ENCODE results near the gene DTNBP1. TPM values are rescaled to one million over a fixed set of nuclear protein-coding genes. Genes with fewer than 3 reads are reported as not detected.

The DTNBP1 gene
- total RNA-seq, 1 experiment from 2014 or later: 6.2 TPM

DNA sequence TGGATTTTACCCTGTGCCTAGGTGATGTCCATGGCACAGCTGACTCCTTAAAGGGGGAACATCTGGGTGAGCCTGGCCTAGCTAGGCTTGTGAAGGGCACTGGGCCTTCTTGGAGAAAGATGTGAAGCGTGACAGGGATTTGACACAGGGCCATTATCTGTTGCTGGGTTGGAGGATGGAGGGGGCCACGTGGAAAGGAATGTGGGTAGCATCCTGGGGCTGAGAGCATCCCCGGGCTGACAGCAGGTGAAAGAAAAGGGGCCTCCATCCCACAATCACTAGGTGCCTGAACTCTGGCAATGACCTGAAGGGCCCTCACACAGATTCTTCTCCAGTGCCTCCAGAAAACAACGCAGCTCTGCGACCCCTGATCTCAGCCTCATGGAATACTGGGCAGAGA, 124.7 kb downstream of the DTNBP1 start:
- Histone ChIP-seq H3K36me3 (no peaks in the 10 kb centered on the region), H3K9me3 (replicated peaks) (no peaks in the 10 kb centered on the region), H3K4me3 (no peak overlapping the region), H3K27me3 (no peaks in the 10 kb centered on the region), H3K27ac (no peak overlapping the region), H3K4me1 (no peaks in the 10 kb centered on the region)
- no peak for DNase-seq

DNA sequence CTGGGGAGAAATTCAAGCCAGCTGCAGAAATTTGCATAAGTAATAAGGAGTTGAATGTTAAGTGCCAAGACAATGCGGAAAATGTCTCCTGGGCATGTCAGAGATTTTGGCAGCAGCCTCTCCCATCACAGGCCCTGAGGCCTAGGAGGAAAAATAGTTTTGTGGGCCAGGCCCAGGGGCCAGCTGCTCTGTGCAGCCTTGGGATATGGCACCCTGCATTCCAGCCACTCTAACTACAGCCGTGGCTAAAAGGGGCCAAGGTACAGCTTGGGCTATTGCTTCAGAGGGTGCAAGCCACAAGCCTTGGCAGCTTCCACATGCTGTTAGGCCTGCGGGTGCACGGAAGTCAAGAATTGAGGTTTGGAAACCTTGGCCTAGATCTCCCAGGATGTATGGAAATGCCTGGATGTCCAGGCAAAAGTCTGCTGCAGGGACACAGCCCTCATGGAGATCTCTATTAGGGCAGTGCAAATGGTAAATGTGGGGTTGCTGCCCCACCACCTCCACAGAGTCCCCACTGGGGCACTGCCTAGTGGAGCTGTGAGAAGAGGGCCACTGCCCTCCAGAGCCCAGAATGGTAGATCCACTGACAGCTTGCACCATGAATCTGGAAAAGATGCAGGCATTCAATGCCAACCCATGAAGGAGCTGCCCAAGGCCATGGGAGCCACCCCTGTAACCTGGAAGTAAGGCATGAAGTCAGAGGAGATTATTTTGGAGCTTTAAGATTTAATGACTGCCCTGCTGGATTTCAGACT, 126.5 kb downstream of the DTNBP1 start:
- no peak for DNase-seq
- no peaks in the 10 kb centered on the region for H3K4me1 ChIP-seq
- H3K27ac ChIP-seq: no peak overlapping the region
- no peak overlapping the region for H3K4me3 ChIP-seq
- H3K36me3 ChIP-seq: no peaks in the 10 kb centered on the region
- no peaks in the 10 kb centered on the region for H3K27me3 ChIP-seq
- H3K9me3 ChIP-seq (replicated peaks): no peaks in the 10 kb centered on the region

DNA sequence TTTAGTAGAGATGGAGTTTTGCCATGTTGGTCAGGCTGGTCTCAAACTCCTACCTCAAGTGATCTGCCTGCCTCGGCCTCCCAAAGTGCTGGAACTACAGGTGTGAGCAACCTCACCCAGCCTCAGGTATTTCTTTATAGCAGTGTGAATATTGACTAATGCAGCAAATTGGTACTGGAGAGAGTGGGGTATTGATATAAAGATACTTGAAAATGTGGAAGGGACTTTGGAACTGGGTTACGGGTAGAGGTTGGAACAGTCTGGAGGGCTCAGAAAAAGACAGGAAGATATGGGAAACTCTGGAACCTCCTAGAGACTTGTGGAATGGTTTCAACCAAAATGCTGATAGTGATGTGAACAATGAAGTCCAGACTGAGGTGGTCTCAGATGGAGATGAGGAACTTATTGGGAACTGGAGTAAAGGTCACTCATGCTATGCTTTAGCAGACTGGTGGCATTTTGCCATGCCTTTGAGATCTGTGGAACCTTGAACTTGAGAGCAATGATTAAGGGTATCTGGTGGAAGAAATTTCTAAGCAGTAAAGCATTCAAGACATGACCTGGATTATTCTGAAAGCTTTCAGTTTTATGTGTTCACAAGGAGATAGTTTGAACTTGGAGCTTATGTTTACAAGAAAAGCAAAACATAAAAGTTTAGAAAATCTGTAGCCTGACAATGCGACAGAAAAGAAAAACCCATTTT, 127.2 kb downstream of the DTNBP1 start:
- no peaks in the 10 kb centered on the region for H3K27me3 ChIP-seq
- H3K4me1 ChIP-seq: no peaks in the 10 kb centered on the region
- DNase-seq: no peak
- no peak overlapping the region for H3K27ac ChIP-seq
- no peaks in the 10 kb centered on the region for H3K9me3 ChIP-seq (replicated peaks)
- no peaks in the 10 kb centered on the region for H3K36me3 ChIP-seq
- no peak overlapping the region for H3K4me3 ChIP-seq

DNA sequence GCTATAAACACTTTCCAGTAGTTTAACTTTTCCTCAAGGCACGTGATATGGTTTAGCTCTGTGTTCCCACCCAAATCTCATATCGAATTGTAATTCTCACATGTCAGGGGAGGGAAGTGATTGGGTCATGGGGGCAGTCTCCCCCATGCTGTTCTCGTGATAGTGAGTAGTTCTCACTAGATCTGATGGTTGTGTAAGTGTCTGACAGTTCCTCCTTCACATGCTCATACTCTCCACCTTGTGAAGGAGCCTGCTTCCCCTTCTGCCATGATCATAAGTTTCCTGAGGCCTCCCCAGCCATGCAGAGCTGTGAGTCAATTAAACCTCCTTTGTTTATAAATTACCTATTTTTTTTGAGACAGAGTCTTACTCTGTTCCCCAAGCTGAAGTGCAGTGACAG, 127.9 kb downstream of the DTNBP1 start:
- H3K36me3 ChIP-seq: no peaks in the 10 kb centered on the region
- no peak overlapping the region for H3K4me3 ChIP-seq
- H3K27me3 ChIP-seq: no peaks in the 10 kb centered on the region
- H3K4me1 ChIP-seq: no peaks in the 10 kb centered on the region
- DNase-seq: no peak
- H3K9me3 ChIP-seq (replicated peaks): no peaks in the 10 kb centered on the region
- H3K27ac ChIP-seq: no peak overlapping the region

DNA sequence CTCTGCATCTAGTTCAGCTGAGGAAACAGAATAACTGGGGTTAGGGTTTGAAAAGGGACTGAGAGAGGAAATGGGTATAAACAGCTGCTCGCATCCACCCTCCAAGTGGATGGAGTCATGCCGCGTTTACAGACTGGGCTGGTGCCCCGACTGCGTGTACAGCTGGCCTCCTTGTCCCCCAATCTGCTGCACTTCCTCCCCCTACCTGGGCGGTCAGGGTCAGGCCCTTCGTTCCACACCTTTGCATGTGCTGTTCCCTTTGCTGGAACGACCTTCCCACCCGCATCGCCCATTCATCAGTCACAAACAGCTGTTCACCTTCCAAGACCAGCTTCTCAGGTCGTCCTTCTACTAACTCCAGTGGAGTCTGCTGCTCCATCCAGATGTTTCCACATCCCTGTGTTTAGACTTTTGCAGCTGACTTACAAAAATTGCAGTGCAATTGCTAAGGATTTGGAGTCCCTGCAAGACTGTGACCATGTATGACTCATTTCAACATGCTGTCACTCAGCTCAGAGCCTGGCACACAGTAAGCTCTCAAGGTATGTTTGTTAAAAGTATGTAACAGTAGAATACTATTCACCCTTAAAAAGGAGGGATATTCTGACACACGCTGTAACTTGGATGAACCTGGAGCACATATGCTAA, 129.3 kb downstream of the DTNBP1 start:
- no peak overlapping the region for H3K4me3 ChIP-seq
- no peak overlapping the region for H3K27ac ChIP-seq
- DNase-seq: no peak
- no peaks in the 10 kb centered on the region for H3K4me1 ChIP-seq
- no peaks in the 10 kb centered on the region for H3K36me3 ChIP-seq
- no peaks in the 10 kb centered on the region for H3K27me3 ChIP-seq
- H3K9me3 ChIP-seq (replicated peaks): no peaks in the 10 kb centered on the region

DNA sequence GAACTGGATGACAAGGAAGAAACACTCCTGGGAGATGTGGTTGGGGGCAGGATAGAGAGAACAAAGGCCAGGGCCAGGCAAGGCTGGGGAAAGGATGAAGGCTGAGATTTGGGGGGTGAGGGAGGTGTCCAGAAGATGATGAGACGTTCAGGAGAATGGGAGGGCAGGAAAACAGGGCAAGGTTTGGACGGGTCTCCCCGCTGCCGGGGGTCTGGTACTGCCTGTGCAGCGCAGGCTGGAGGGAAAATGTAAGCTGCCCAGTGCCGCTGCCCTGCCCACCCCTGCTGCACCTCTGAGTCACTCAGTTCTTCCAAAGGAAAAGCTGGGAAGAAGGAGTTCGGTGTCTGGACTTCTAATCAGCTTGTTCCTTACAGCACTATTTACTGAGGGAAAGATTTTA, 130.9 kb downstream of the DTNBP1 start:
- no peak overlapping the region for H3K4me3 ChIP-seq
- DNase-seq: no peak
- H3K27ac ChIP-seq: no peak overlapping the region
- no peaks in the 10 kb centered on the region for H3K36me3 ChIP-seq
- no peaks in the 10 kb centered on the region for H3K27me3 ChIP-seq
- H3K9me3 ChIP-seq (replicated peaks): no peaks in the 10 kb centered on the region
- no peaks in the 10 kb centered on the region for H3K4me1 ChIP-seq

DNA sequence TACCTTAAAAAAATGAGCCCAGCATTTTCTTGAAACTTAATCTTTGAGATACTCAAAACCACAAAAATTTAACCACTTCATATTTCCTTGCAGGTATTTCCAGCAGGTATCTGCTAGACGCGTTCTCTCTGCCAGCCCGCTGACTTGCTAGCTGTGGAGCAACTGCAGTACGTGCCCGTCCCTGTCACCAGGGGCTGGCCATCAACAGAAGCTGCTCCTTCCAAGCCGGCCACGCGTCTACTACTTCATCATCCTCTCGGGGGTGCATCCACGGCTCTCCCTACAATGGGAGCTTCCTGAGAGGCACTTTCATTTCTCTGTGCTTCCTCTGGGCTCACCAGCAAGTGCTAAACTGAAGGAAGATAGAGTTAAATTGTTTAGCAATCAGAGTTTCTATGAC, 132.4 kb downstream of the DTNBP1 start:
- no peak for DNase-seq
- no peaks in the 10 kb centered on the region for H3K27me3 ChIP-seq

DNA sequence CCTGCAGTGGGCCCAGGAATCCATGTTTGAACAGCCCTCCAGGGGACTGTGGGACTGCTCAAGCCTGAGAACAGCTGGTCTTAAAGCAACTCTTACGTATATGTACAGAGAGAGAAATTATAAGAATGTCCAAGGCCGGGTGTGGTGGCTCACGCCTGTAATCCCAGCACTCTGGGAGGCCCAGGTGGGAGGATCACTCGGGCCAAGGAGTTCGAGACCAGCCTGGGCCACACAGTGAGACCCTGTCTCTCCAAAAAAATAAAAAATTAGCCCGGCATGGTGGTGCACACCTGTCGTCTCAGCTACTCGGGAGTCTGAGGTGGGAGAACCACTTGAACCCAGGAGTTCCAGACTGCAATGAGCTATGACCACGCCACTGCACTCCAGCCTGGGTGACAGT, 134.0 kb downstream of the DTNBP1 start:
- Histone ChIP-seq H3K27ac (no peak overlapping the region), H3K36me3 (no peaks in the 10 kb centered on the region; the same call in 1 of the 2 replicates), H3K4me3 (no peak overlapping the region), H3K27me3 (no peaks in the 10 kb centered on the region), H3K9me3 (replicated peaks) (no peaks in the 10 kb centered on the region), H3K4me1 (no peaks in the 10 kb centered on the region)
- DNase-seq: no peak

More for the DNA sequence above, 132.4 kb downstream of the DTNBP1 start:
- H3K27ac ChIP-seq: no peak overlapping the region
- no peak overlapping the region for H3K4me3 ChIP-seq
- H3K4me1 ChIP-seq: no peaks in the 10 kb centered on the region
- no peaks in the 10 kb centered on the region for H3K9me3 ChIP-seq (replicated peaks)
- H3K36me3 ChIP-seq: no peaks in the 10 kb centered on the region; the same call in 1 of the 2 replicates

DNA sequence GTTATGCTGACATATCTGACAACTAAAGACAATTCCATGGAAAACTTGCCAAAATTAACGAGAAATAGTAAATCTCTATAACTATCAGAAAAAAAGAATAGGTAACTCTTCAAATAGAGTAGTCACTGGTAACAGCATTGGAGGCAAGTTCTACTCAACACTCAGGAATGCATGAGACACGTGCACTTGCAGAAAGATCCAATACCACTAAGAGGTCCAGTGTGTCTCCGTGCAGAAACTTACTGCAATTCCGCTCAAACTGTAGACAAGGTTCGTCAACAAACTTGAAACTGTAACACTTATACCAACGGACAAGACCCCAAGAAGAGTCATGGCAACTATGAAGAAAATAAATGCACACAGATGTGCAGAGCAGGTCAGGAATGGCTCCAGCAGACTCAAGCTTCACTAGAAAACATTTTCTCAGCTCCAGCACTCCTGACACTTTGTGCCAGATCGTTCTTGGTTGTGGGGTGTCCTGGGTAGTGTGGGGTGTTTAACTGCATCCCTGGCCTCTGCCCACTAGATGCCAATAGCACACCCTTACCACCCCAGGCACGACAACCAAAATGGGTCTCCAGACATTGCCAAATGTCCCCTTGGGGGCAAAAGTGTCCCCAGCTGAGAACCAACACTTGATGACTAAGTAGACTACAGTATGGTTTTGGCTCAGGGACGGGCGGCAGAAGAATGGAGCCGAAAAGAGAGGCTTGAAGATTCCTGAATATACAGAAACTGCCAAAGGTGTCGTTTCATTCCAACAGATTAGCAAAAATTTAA, 134.8 kb downstream of the DTNBP1 start:
- Histone ChIP-seq H3K36me3 (no peaks in the 10 kb centered on the region; the same call in 1 of the 2 replicates), H3K9me3 (replicated peaks) (no peaks in the 10 kb centered on the region), H3K4me1 (no peaks in the 10 kb centered on the region), H3K27ac (no peak overlapping the region), H3K27me3 (no peaks in the 10 kb centered on the region), H3K4me3 (no peak overlapping the region)
- DNase-seq: no peak

DNA sequence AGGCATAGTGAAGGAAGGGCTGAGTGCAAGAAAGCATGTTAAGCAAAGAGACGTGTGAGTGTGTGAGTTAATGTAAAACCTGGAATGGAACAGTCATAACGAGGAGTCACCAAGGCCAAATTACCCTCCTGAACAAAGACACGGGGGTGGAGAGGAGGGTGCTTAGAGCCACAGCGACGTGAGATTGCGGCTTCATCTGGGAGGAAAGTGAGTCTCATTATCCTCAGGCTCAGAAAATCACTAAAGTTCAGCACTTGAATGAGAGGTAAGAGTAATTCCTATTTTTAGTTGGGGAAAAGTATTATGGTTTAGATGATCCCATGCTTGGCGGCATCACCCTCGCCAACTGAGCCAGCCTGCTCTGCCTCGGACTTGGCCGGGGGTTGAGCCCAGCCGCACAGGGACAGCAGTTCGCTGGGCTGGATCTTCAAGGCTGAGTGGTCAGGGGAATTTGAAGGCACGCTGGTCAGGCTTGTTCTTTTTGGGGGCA, 136.6 kb downstream of the DTNBP1 start:
- H3K4me3 ChIP-seq: no peak overlapping the region
- no peaks in the 10 kb centered on the region; the same call in 1 of the 2 replicates for H3K36me3 ChIP-seq
- no peaks in the 10 kb centered on the region for H3K27me3 ChIP-seq
- no peak for DNase-seq
- H3K4me1 ChIP-seq: no peaks in the 10 kb centered on the region
- H3K9me3 ChIP-seq (replicated peaks): no peaks in the 10 kb centered on the region
- H3K27ac ChIP-seq: no peak overlapping the region

DNA sequence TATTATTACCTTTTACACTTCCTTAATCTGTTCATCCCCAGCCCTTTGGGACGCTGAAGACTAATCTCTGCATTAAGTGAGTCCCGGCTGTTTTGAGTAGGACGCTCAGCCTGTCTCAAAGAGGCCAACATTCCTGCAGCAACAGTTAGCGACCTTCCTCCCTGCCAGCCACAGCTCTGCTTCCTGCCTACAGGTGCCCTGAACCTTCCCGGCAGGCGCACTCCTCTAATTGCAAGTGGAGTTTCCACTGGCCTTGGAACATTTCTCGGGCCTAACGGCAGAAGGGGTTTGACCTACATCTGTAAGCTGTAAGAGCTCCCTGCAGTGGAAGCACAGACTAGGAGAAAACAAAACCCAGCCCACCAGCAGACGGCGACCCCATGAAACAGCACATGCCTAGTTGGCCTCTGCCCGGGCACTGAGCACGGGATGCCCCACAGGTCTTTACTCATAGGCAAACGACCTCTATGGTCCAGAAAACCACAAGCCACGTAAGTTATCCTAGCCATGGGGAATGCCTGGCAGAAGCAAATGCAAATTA, 137.9 kb downstream of the DTNBP1 start:
- no peak for DNase-seq
- H3K4me1 ChIP-seq: no peaks in the 10 kb centered on the region
- H3K4me3 ChIP-seq: no peak overlapping the region
- H3K27ac ChIP-seq: no peak overlapping the region
- H3K9me3 ChIP-seq (replicated peaks): no peaks in the 10 kb centered on the region
- H3K36me3 ChIP-seq: peaks cover 4% of the 10 kb centered on the region; the same call in 1 of the 2 replicates
- H3K27me3 ChIP-seq: no peaks in the 10 kb centered on the region

DNA sequence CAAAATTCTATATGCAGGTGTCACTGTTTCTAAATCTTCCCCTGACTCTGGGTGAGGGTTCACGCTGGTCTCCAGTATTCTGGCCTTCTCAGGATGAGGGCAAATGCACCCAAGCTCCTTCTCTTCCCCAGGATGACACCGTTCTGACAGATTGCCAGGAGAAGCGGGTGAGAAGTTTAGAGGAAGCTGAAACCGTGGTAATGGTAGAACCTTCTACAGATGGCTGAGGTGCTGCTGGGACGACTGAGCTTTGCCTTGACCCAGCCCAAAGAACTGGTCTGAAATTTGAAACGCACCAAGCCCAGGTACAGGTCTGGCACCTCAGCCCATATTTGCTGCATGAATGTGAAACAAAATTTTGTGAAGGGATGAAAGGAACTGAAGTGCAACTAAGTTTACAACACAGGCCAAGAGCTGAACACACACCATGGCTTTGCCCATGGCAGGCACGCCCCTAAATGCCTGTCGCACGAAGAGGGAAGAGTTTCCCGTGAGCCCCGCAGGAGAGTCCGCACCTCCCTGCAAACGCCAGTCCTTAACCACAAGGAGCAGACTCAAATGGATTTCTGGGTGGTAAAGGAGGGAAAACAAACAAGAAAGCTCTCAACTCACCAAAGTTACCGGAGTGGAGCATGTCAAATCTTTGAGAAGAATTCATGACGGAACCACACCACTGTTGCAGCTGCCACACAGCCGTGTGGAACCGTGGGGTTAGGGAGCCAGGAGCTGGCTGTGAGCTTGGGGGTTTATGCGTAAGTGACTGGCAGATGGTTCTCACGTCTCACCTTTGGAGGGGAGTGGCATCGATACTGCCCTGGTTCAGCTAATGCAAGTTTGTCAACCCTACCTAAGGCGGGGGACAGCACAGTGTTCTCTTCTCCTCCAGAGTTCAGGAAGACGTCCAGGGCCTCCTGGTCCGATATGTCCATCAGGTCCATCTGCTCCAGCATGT, 138.9 kb downstream of the DTNBP1 start:
- H3K4me1 ChIP-seq: no peaks in the 10 kb centered on the region
- DNase-seq: no peak

DNA sequence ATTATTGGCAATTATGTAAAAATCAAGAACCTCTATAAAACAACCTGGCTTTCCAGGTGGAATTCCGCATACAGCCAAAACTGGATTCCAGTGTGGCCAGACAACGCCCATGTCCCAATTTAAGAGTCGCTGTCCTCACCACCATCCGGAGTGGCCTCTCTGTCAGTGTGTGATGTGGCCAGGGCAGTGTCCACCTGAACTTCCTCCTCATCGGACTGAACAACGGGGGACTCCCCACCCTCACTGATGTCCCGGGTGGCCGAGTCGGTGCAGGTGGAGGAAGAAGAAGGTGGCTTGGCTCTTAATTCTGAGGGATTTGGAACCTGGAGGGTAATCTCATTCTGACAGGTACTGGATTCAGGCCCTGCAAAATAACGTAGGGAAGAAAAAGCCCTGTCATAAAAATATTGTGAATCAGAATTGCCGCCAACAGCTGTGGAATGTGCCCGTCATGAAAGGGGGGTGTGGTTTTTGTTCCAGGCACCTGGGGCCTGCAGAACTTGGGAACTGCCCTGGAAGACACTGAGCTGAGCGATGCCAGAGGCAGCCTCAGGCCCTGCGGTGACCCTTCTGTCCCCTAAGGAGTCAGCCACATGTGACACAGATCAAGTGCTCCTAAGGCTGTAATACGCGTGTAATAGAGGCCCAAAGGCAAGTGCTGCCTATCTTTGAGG, 139.8 kb downstream of the DTNBP1 start:
- Histone ChIP-seq H3K36me3 (peaks cover 5% of the 10 kb centered on the region; the same call in 1 of the 2 replicates), H3K9me3 (replicated peaks) (no peaks in the 10 kb centered on the region), H3K4me1 (no peaks in the 10 kb centered on the region), H3K4me3 (no peak overlapping the region), H3K27ac (no peak overlapping the region), H3K27me3 (no peaks in the 10 kb centered on the region)
- no peak for DNase-seq

More for the DNA sequence above, 138.9 kb downstream of the DTNBP1 start:
- Histone ChIP-seq H3K27me3 (no peaks in the 10 kb centered on the region), H3K4me3 (no peak overlapping the region), H3K36me3 (peaks cover 5% of the 10 kb centered on the region; the same call in 1 of the 2 replicates), H3K9me3 (replicated peaks) (no peaks in the 10 kb centered on the region), H3K27ac (no peak overlapping the region)

Data from SJCRH30 (cell line).